HG03460 (cell line): ENCODE data around the gene PRSS1.
A peak's percentile ranks its signal among the peaks of the same experiment; 100 is the strongest.
"Not testable (repeated sequence)": the region's sequence is repeated elsewhere in the genome, so short reads cannot be mapped to it uniquely, and the experiment has no call there.

Experiments
- ATAC-seq: cut with Tn5 transposase; IDR thresholded peaks from one replicate; pipeline ENCODE4 v1.9.1; 2021; ENCODE audit not compliant: unreplicated experiment

Gene PRSS1

GRCh38 chr7:142746264-142746663 lies 3.0 kb upstream of the PRSS1 start:
- ATAC-seq: no peak

GRCh38 chr7:142748410-142748809 lies 862 bp upstream of the PRSS1 start:
- ATAC-seq: not testable (repeated sequence)

- no peak for ATAC-seq
These were observed 1.2 kb downstream of the PRSS1 start for GRCh38 chr7:142750321-142750938.

- ATAC-seq: not testable (repeated sequence)
These were observed 2.4 kb downstream of the PRSS1 start for GRCh38 chr7:142751526-142752175.

GRCh38 chr7:142752376-142753225 lies 3.3 kb downstream of the PRSS1 start:
- ATAC-seq: no peak

GRCh38 chr7:142753366-142753765 lies 4.1 kb downstream of the PRSS1 start:
- ATAC-seq: no peak

GRCh38 chr7:142753925-142754491 lies 4.7 kb downstream of the PRSS1 start:
- not testable (repeated sequence) for ATAC-seq

GRCh38 chr7:142754681-142755575 lies 5.7 kb downstream of the PRSS1 start:
- no peak for ATAC-seq

- not testable (repeated sequence) for ATAC-seq
These were observed 9.0 kb downstream of the PRSS1 start for GRCh38 chr7:142758312-142758711.

GRCh38 chr7:142759433-142759832 lies 10.2 kb downstream of the PRSS1 start:
- no peak for ATAC-seq

- ATAC-seq: no peak
These were observed 10.9 kb downstream of the PRSS1 start for GRCh38 chr7:142760071-142760642.

- ATAC-seq: not testable (repeated sequence)
These were observed 12.3 kb downstream of the PRSS1 start for GRCh38 chr7:142761606-142762005.

- no peak for ATAC-seq
These were observed 12.8 kb downstream of the PRSS1 start for GRCh38 chr7:142762104-142762503.

- no peak for ATAC-seq
These were observed 18.2 kb downstream of the PRSS1 start for GRCh38 chr7:142767451-142767850.

- no peak for ATAC-seq
These were observed 18.6 kb downstream of the PRSS1 start for GRCh38 chr7:142767861-142768260.

GRCh38 chr7:142768885-142769284 lies 19.6 kb downstream of the PRSS1 start:
- not testable (repeated sequence) for ATAC-seq

- ATAC-seq: peak; percentile 21
These were observed 21.5 kb downstream of the PRSS1 start, which contains the start of gene PRSS2 for GRCh38 chr7:142770661-142771352. Gene PRSS2 (plus strand): TSS chr7:142770970. CDS start chr7:142770983, 13 bp downstream.

GRCh38 chr7:142771353-142771723 lies 22.1 kb downstream of the PRSS1 start:
- ATAC-seq: peak; percentile 83

- no peak for ATAC-seq
These were observed 22.8 kb downstream of the PRSS1 start for GRCh38 chr7:142772051-142772450.
